Astrocyte of the cerebellum (primary cell): Measurements from ENCODE around the gene ZNF23.

Experiments
- DNase-seq: peaks from one replicate; pipeline ENCODE4 v3.0.0-alpha.2; 2011; ENCODE audit warnings: low read depth
- H3K4me3 ChIP-seq: 2 replicates; pipeline ENCODE4 v1.5.1; 2011; ENCODE audit warnings: mild to moderate bottlenecking, low read depth, low read length, moderate library complexity
- in situ Hi-C: cut with HindIII; loops from 2 replicates; pipeline ENCODE4 v1.10.0; 2017; ENCODE audit warnings: low sequenced_read_pairs
- TF ChIP-seq, protein P1 (sequence below): IDR thresholded peaks from 2 replicates; pipeline ENCODE4 v1.5.1; 2012; ENCODE audit warnings: low read length, low read depth, moderate library complexity, mild to moderate bottlenecking; ENCODE audit errors: missing control alignments

ZNF23 gene

DNA sequence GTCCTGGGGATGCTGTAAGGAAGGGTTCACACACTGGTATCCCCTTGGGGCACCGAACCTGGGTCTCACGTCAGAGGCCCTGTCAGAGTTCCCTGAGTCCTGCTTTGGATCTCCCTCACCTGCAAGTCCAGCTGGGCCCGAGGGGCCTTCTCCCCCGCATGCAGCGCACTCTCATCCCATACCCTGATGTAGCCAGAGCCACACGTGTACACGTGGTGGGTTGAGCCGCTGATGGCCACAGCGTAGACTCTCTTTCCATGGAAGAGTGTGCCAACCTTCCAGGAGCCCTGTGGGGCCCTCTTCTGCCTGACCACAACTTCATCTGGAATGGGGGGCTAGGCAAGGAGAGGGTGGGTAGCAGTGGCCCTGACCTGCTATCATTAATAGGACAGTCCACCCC, 30.1 kb downstream of the ZNF23 start:
- H3K4me3 ChIP-seq, result no peak overlapping the region
- no peak for DNase-seq
- in situ Hi-C loops, result no loop called here
- TF ChIP-seq, protein P1, sequence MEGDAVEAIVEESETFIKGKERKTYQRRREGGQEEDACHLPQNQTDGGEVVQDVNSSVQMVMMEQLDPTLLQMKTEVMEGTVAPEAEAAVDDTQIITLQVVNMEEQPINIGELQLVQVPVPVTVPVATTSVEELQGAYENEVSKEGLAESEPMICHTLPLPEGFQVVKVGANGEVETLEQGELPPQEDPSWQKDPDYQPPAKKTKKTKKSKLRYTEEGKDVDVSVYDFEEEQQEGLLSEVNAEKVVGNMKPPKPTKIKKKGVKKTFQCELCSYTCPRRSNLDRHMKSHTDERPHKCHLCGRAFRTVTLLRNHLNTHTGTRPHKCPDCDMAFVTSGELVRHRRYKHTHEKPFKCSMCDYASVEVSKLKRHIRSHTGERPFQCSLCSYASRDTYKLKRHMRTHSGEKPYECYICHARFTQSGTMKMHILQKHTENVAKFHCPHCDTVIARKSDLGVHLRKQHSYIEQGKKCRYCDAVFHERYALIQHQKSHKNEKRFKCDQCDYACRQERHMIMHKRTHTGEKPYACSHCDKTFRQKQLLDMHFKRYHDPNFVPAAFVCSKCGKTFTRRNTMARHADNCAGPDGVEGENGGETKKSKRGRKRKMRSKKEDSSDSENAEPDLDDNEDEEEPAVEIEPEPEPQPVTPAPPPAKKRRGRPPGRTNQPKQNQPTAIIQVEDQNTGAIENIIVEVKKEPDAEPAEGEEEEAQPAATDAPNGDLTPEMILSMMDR, result no peak

DNA sequence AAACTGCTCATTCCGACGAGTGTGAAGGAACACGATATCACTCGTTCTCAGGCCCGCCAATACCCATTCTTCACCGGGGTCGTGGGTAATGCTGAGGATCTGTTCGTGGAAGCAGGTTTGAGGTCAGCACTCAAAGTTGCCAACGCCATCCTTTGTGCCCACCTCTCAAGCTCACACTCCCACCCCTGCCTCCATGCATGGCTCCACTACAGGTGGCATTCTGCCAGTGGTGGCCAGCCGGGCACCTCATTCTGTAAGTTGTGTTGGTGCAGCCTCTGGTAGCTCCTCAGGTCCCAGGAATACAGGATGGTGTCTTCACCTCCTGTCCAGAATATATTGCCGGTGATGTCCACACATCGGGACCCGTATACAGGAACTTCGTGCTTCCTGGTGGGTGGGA, 30.9 kb downstream of the ZNF23 start:
- TF ChIP-seq, protein P1, result no peak
- in situ Hi-C loops, result no loop called here
- DNase-seq, result no peak
- H3K4me3 ChIP-seq, result no peak overlapping the region

DNA sequence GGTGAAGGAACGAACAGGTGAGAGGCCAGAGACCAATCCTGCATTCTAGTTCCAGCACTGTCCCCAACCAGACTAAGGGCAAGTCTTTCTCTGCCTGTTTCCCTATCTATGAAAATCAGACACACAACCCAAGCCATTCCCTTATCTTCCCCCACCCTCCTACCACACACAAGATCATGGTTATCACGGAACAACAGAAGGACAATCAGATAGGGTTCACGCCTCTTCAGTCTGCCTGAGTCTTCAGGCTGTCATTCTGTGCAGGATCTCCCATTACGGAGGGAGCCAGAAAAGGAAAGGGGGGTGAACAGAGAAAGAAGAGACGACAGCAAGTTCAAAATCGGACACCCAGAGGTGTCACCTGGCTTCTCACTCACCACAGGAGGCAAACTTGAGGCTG, 31.3 kb downstream of the ZNF23 start:
- TF ChIP-seq, protein P1, result no peak
- DNase-seq, result no peak
- in situ Hi-C loops, result no loop called here
- no peak overlapping the region for H3K4me3 ChIP-seq

DNA sequence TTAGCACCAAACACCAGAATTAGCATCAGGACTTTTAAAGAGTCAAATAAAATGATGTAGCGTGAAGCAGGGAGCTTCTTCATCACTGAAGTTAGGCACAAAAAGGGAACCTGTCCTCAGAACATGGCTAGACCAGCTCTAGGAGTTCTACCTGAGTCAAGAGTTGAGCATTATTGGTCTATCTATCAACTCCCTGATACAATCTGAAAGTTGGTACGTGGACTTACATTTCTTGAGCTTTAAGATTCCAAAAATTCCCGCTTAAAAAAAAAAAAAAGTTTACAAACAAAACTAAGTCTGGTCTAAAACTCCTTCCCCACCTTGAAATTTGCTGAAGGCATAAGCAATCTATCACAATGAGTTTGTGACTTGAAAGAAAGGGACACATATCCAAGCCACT, 32.5 kb downstream of the ZNF23 start:
- DNase-seq, result no peak
- in situ Hi-C loops, result no loop called here
- H3K4me3 ChIP-seq, result no peak overlapping the region
- TF ChIP-seq, protein P1, result no peak

DNA sequence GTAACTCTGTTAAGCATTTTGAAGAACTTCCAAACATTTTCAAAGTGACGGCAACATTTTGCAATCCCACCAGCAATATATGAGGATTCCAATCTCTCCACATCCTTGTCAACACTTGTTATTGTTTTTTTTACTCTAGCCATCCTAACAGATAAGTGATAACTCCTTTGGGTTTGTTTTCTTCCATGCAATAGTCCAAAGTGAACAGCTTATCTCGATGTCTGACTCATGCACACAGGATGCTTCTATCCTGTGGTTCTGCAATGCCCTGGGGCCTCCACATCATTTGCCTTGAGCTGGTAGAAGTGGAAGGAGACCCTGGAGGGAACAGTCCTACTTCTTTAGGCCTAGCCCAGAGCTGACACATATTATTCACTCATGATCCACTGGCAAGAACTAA, 33.2 kb downstream of the ZNF23 start:
- DNase-seq, result no peak
- TF ChIP-seq, protein P1, result no peak
- no peak overlapping the region for H3K4me3 ChIP-seq
- in situ Hi-C loops, result no loop called here

DNA sequence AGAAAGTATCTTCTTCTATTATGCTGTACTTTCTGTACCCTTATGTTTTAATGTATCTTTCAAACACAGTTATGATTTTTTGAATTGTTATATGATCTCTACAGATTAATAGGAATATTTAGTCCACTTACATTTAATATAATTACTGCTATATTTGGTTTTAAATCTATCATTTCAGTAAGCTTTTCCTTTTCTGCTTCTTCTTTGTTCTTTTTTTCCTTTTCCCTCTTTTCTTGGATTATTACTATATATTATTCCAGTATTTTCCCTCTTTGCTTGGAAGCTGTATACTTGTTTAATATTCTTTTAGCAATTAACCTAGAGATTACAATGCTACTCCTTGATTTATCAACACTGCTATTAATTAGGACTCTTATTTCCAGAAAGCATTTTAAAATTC, 33.7 kb downstream of the ZNF23 start:
- no peak overlapping the region for H3K4me3 ChIP-seq
- TF ChIP-seq, protein P1, result no peak
- in situ Hi-C loops, result no loop called here
- DNase-seq, result no peak
